Prostate gland (tissue), 2 donors: ENCODE measurements around the gene PERCC1.

Source experiments
- POLR2A ChIP-seq: fragments of 450-650 bp; IDR thresholded peaks from one replicate; pipeline ENCODE4 v1.6.1; 2016; ENCODE audit warnings: antibody characterized with exemption, mild to moderate bottlenecking
- TF ChIP-seq, protein P1 (sequence below), 4 experiments: fragments of 200-600 bp in 2 of 4; fragments of 450-650 bp in 2 of 4; sonication (generic) in 2 of 4; IDR thresholded peaks; 1 replicate in 3 of 4; 2 replicates in 1 of 4; pipeline ENCODE4 v1.5.1; 2016 to 2019; ENCODE audit warnings: antibody characterized with exemption in 4 of 4, mild to moderate bottlenecking in 2 of 4, moderate library complexity in 2 of 4

DNA sequence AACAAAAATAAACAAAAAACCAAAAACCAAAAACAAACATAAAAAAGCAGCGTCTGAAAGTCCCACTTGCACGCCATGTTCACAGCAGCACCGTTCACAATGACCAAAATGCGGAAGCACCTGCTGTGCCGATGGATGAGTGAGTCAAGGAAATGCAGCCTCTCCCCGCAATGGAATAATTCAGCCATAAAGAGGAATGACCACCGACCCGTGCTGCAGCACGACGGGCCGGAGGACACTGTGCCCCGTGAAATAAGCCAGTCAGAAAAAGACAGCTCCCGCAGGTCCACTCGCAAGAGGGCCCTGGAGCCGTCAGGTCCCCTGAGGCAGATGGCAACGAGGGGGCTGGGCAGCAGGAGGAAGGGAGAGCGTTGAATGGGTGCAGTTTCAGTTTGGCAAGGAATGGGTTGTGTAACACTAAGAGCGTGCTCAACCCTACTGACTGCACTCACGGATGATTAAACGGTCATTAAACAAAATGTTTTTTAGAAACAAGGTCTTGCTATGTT, 38.9 kb downstream of the PERCC1 start:
- TF ChIP-seq, protein P1, sequence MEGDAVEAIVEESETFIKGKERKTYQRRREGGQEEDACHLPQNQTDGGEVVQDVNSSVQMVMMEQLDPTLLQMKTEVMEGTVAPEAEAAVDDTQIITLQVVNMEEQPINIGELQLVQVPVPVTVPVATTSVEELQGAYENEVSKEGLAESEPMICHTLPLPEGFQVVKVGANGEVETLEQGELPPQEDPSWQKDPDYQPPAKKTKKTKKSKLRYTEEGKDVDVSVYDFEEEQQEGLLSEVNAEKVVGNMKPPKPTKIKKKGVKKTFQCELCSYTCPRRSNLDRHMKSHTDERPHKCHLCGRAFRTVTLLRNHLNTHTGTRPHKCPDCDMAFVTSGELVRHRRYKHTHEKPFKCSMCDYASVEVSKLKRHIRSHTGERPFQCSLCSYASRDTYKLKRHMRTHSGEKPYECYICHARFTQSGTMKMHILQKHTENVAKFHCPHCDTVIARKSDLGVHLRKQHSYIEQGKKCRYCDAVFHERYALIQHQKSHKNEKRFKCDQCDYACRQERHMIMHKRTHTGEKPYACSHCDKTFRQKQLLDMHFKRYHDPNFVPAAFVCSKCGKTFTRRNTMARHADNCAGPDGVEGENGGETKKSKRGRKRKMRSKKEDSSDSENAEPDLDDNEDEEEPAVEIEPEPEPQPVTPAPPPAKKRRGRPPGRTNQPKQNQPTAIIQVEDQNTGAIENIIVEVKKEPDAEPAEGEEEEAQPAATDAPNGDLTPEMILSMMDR (IDR thresholded peaks at IDR 0.05), result no peak
- no peak for TF ChIP-seq POLR2A
